ENCODE results near the gene RXFP3.
"Not testable (repeated sequence)": the region's sequence is repeated elsewhere in the genome, so short reads cannot be mapped to it uniquely, and the experiment has no call there.

RXFP3 gene, protein sequence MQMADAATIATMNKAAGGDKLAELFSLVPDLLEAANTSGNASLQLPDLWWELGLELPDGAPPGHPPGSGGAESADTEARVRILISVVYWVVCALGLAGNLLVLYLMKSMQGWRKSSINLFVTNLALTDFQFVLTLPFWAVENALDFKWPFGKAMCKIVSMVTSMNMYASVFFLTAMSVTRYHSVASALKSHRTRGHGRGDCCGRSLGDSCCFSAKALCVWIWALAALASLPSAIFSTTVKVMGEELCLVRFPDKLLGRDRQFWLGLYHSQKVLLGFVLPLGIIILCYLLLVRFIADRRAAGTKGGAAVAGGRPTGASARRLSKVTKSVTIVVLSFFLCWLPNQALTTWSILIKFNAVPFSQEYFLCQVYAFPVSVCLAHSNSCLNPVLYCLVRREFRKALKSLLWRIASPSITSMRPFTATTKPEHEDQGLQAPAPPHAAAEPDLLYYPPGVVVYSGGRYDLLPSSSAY

DNA sequence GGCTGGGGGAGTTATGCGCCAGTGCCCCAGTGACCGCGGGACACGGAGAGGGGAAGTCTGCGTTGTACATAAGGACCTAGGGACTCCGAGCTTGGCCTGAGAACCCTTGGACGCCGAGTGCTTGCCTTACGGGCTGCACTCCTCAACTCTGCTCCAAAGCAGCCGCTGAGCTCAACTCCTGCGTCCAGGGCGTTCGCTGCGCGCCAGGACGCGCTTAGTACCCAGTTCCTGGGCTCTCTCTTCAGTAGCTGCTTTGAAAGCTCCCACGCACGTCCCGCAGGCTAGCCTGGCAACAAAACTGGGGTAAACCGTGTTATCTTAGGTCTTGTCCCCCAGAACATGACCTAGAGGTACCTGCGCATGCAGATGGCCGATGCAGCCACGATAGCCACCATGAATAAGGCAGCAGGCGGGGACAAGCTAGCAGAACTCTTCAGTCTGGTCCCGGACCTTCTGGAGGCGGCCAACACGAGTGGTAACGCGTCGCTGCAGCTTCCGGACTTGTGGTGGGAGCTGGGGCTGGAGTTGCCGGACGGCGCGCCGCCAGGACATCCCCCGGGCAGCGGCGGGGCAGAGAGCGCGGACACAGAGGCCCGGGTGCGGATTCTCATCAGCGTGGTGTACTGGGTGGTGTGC, at the start of gene RXFP3:
Gene RXFP3, plus strand, starts transcription at position 6 of the 636 bp plus-strand sequence. Its CDS starts 355 bp downstream, at position 361.
- DNase-seq: no peak

DNA sequence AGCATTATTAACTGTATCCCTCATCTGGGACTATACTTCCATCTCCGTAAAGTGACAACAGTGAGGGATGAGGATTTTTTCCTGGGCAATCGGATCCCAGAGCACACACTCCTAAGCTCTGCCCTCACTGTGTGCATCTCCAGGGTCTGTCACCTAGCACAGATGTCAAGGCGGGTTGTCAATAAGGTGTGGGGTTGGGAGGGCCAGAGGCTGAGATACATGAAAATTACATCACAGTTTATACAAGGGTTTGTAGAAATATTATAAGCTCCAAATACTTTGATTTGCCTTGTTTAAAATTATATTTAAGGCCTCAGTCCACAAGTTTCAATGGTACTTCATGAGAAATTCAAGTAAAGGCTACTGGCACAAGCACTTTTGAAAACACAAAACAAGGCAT, 48.9 kb upstream of the RXFP3 start:
- DNase-seq: no peak

DNA sequence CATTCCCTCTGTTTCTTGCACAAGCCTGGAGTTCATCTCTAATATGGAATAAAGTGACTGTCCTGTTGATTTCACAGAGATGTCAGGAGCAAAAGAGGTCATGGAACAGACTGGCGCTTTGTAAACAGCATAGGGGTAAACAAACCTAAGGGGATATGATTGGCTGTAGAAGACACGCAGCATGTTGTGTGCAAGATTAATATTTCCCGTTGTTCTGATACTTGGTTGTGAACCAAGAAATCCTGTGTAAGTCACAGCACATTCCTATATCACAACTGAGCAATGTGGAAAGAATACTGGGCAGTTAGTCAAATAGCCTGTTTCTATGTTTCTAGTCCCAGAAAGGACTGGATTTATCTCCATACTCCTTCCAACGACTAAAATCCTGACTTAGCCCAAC, 47.6 kb upstream of the RXFP3 start:
- DNase-seq: no peak

DNA sequence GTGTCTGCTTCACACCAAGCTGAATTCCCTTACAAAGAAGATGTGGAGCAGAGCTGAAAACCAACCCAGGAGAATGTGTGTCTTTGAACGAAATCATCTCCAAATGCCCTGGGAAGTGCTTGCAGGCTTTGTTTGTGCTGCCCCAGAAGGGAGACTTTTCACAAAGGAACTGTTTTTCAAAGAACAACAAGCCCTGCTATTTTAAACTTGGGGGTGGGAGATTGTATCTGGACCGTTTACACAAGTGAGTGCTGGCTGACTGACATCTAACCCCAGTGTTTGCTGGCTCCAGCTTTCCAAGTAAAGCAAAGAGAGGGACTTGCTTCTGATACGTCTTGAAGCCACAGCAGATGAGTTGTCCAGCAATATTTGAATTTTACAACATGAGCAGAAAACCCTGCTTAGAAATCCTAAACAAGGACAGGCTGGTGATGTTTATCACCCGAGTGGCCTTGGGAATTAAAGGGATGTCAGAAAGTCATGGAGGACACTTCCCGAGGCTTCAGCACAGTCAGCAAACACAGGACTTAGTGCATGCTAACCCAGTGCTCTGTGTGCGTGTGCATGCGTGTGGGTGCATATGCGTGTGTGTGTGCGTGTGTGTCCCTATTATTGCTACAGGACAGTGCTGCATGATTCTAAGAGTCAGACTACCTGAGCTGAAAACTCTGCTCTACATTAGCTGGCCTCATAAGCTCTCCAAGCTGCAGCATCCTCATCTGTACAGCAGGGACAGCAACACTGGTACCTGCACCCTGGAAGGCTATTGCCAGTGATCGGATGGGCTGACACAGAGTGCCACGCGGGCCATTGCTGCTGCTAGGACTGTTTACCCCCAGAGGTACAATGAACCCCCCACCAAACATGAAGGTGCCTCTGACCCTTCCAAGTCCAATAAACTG, 45.8 kb upstream of the RXFP3 start:
- no peak for DNase-seq

DNA sequence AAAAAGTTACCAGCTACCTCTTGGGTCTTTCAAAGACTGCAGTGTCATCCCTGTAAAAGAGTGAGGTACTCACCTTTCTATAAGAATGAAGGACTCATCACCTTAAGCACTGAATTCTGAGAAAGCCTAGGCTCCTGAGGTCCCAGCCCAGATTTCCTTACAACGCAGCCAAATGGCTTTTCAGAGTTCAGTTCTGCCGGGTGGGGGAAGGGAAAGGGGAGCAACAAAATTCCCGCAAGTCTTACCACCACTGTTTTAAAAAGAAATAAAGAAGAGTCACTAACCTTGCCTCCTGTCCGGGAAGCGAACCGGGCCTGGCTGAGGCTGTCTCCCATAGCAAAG, 44.8 kb upstream of the RXFP3 start:
- no peak for DNase-seq

DNA sequence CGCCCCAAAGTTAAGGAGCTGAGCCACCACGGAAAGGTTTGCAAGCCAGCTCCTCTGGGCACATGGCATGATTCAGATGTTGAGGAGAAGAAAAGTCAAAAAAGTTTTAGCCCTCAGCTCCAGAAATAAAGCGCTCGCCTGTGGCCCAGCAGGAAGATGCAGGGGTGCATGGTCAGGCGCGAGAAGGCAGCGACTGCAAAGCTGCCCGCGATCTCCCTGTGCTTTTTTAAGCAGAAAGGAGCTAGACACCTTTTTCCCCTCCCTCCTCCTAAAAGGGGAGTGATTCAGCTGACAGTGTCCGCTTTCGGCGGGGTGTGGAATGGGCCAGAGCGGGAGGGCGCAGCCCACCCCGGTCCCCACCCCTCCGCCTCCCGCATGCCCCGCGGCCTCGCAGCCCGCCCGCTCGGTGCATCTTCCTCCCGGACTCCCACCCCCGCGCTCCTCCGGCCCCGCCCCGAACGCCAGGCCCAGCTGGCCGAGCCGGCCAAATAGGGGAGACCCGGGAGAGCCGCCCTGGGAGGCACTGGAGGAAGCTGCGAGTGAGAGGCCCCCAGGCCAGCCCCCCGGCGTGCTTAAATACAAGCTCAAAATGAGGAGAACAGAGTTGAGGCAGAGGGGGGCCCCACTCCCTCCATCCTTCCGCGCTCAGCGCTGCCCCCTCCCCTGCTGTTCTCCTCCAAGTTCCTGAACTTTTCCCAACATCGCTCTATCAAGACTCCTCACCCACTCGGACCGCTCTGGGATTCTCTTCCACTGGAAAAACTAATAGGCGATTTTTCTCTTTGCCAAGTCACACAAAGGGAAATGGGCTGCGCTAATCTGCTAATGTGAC, 44.2 kb upstream of the RXFP3 start, which contains the start of gene ADAMTS12:
Gene ADAMTS12, minus strand, starts transcription at position 203 of the 832 bp plus-strand sequence. Its CDS starts 134 bp downstream, at position 69.
- DNase-seq: no peak

DNA sequence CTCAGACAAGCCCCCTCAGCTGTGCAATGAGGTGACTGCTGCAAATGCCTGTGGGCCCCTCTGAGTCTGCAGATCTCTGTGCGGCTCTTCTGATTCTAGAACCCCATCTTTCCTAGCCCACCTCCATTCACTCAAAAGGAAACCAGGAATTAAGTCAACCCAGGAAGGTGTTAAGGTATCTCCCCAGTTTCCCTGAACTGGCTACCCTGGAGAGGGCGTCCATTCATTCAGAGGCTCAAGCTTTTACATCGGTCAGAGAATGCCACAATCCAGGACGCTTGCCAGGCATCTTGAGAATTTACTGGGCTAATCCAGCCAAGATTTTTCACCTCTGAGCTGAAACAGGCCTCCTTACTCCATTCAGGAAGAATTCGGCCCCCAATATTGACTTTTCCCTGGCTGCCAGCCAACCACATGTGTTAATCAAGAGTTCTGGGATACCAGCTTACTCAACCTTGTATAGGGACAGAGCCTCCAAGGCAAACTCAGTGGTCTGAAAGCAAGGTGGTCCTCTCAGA, 43.5 kb upstream of the RXFP3 start:
- no peak for DNase-seq

DNA sequence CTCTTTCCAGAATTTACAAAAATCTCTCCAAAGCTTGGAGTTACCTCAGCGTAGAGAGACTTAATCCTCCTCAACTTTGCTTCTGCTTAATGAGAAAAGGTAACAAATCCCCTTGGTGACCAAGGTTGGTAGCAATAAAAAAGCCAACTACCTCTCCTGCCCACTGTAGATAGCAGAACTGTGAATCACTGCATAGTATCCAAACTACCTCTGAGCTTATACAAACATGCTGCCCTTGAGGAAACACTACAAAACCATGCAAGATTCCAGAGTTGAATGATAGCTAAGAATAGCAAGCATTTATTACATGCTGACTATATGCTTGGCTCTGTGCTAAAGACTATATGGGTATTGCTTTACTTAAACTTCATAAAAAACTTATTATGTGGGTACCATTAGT, 41.6 kb upstream of the RXFP3 start:
- no peak for DNase-seq

DNA sequence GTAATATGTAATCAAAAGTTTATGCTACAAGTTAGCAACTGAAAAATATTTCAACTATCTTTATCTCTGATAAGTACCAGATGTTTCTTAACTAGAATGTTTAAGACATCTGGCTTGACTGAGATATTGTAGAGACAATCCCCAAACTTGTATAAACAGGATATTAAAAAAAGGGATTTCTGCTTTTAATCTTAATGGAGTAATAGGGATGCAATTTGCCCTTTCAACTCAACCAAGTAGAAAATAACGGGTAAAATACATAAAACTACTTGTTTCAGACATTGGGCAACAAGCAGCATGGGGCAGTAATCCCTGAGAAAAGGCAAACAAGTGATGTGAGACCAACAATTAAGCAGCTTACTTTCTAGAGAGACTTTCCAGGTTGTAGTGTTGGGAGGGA, 35.0 kb upstream of the RXFP3 start:
- DNase-seq: no peak

DNA sequence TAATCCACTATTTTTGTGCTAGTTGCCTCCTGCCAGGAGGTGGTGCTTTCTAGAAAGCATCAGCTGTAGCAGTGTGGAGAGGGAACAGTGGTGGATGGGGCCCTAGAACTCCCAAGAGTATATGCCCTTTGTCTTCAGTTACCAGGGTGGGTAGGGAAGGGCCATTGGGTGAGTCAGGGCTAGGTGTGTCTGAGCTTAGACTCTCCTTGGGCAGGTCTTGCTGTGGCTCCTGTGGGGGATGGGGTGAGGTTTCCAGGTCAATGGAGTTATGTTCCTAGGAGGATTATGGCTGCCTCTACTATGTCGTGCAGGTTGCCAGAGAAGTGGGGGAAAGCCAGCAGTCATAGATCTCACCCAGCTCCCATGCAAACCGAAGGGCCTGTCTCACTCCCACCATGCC, 33.1 kb upstream of the RXFP3 start:
- DNase-seq: no peak

DNA sequence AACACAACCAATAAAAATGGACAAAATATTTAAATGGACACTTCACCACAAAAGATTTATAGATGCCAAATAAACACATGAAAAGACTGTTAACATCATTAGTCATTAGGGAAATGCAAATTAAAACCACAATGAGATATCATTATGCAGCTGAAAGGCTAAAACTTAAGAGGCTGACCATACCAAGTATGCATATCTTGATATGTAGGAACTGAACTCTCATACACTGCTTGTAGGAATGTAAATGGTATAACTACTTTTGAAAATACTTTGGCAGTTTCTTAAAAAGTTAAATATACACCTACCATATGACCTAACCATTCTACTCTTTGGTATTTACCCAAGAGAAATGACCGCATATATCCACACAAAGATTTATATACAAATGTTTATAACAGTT, 30.8 kb upstream of the RXFP3 start:
- no peak for DNase-seq

DNA sequence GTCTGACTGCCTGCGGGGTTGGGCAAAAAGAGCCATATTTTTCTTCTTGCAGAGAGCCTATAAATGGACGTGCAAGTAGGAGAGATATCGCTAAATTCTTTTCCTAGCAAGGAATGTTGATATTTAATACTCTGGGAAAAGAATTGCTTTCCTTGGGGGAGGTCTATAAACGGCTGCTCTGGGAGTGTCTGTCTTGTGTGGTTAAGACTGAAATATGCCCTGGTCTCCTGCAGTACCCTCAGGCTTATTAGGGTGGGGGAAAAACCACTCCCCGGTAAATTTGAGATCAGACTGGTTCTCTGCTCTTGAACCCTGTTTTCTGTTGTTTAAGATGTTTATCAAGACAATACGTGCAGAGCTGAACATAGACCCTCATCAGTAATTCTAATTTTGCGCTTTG, 29.9 kb upstream of the RXFP3 start:
- not testable (repeated sequence) for DNase-seq

DNA sequence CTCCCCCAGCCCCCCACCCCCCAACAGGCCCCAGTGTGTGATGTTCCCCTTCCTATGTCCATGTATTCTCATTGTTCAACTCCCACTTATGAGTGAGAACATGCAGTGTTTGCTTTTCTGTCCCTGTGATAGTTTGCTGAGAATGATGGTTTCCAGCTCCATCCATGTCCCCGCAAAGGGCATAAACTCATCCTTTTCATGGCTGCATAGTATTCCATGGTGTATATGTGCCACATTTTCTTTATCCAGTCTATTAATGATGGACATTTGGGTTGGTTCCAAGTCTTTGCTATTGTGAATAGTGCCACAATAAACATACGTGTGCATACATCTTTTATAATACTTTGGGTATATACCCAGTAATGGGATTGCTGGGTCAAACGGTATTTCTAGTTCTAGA, 21.3 kb upstream of the RXFP3 start:
- DNase-seq: not testable (repeated sequence)

DNA sequence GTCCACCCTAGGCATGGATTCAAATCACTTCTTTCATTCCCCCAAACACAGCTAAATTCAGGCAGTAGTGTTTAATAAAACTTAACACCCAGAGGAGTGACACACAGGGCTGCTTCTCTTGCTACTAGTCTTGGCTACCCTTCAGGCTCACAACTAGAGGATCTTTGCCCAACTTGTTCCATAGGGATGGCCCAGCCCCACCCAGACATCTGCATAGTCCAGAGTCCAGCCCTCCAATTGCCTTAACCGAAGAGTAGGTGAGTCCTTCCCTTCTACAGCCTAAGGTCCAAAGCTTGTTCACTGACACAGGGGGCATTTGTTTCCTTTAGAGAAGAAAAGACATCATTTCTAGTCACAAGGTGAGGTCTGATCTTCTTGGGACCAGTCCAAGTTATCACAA, 15.2 kb upstream of the RXFP3 start:
- DNase-seq: no peak

DNA sequence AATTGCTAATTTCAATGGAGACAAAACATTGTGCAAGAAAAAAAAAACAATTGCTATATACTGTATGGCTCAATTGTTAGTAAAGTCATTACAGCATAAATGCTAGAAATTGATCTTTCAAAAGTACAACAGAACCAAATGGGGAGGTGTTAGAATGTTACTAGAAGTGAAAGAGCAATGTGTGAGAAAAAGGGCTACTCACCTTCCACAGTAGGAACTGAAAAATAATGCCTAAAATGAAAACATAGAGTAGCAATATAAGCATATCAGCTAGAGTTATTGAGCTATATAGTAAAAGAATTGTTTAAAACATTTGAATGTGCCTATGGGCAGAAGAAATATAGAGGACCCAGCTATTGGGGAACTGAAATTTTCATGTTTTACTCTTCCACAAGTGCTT, 10.9 kb upstream of the RXFP3 start:
- DNase-seq: no peak

DNA sequence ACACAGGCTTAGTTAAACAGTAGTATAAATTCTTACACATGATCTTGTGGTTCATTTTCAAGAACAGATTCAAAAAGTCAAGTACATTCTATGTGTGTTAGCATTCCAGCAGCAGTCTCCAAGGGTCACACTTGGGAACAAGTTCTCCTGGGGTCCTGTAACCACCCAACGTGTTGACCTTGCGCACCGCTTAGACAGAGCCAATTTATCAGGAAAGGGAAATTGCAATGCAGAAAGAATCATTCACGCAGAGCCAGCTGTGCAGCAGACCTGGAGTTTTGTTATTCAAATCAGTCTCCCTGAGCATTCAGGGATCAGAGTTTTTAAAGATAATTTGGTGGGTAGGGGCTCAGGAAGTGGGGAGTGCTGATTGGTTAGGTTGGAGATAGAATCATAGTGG, 8.5 kb upstream of the RXFP3 start:
- no peak for DNase-seq

DNA sequence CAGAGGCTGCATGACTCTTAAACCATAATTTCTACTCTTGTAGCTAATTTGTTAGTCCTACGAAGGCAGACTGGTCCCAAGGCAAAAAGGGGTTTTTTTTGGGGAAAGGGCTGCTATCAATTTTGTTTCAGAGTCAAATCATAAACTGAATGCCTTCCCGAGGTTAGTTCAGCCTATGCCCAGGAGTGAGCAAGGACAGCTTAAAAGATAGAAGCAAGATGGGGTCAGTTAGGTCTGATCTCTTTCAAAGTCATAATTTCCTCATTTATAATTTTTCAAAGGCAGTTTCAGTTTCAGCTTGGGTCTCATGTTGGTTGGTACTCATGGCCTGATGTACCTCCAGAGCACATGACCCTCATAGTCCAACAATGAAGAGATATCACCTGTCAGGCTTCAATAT, 7.9 kb upstream of the RXFP3 start:
- DNase-seq: no peak

DNA sequence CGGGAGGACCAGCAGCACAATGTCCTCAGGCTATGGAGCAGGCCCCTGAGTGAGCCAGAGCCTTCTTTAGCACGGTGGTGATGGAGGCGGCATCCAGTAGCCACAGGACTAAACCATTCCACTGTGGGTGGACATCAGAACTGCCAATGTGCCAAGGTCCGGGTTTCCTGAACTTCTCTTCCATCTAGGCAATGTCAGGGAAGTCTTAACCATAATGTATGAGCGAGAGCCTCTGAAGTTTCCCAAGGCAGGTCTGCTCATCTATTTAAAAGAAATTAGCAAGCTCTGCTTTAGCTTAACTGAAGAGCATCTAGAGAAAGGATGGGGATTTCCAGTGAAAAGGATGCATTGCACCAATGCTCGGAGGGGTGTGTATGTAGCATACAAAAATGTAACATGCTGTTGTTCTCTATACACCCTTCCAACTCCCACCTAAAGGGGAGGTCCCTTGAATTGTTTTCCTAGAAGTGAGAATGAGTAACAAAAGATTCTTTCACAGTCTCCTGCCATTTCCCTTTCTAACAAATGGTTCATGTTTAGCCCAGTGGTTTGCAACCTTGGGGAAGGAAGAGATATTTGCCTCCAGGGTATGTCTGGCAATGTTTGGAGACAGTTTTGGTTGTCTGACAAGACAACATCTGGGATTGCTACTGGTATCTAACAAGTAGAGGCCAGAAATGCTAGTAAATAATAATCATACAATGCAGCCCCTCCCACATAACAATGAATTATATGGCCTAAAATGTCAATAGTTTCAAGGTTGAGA, 6.1 kb upstream of the RXFP3 start:
- DNase-seq: no peak

DNA sequence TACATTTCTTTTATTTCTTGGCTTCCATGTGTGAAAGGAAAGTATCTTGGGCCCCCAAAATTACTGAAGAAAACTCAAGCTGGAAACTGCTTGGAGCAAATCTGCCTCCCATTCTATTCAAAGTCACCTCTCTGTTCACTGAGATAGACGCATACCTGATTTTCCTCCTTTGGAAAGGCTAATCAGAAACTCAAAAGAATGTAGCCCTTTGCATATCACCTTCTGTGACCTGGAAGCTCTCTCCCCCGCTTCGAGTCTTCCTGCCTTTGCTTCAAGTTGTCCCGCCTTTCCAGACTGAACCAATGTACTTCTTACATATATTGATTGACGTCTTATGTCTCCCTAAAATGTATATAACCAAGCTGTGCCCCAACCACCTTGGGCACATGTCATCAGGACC, 5.0 kb upstream of the RXFP3 start:
- DNase-seq: no peak

DNA sequence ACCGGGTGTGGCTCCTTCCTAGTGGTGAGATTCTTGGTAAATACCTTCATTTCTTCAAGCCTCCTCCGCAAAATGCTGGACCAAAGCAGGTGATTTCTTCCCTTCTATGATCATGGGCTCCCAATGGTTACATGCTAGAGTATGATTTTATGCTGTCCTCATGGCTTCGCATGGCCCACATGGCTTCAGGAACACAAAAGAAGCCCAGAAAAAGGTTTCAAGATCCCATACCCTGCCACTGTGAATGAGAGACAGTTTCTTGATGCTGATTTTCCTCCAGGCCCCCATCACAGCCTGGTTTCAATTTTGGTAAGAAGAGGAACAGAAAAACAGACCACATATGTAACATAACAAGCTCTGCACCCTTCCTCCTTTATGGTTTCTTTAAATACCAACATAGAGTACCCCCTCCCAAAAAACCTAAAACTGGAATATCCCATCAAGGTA, 2.4 kb upstream of the RXFP3 start:
- no peak for DNase-seq

DNA sequence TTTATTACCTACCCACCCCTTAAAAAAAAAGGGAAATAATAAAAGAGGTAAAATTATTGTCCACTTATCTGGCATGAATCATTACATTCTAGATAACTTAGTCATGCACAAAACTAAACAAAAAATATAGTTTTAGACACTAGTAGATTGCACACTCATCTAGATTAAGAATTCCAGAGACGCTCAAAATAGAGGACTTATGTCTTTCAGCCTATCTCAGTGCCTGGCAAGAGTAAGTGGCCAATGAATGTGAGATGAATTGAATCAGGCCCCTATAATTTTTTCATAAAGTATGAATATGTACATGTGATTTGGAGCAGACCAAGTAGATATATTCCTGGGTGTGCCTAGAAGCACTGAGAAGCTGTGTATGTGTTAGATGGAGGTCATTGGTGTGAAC, 2.0 kb upstream of the RXFP3 start:
- no peak for DNase-seq

DNA sequence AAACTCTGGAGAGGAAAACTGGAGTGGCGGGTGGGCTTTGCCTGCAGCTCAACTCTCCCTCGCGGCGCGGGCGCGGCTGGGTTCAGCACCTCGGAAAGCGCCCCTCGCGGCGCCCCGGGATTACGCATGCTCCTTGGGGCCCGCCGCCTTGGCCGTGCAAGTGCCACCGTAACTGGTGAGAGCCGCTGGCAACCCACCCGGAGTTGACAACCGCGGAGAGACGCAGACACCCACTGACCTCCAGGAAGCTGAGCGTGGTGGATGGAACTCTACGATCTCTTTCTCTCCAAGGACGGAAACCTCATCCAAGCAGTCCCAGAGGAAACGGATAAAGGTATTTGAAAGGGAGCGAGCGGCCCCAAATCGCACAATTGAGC, 194 bp upstream of the RXFP3 start:
- no peak for DNase-seq

All from NCI-H2171 (cell line).